HepG2 (cell line): ENCODE results near the gene ZSWIM6. TPM values are rescaled to one million over a fixed set of nuclear protein-coding genes. Genes with fewer than 3 reads are reported as not detected.

Experiments
- ATAC-seq: fragments of 200-7000 bp; cut with Tn5 transposase; 3 replicates; pipeline ENCODE4 v1.9.1; 2020; ENCODE audit warnings: mild to moderate bottlenecking, moderate library complexity
- BruUV-seq: library from RNA; stranded (reverse); fragments of 400-500 nt; replicated peaks from 2 replicates; lab custom pipeline; 2021; lab: Mats Ljungman, UMichigan
- CTCF ChIA-PET: fragments of 300-600 bp; formaldehyde crosslinking; extraction: SDS; loops from one replicate; lab custom pipeline; 2021; ENCODE audit warnings: low total read pairs, inconsistent platforms, low intra/inter-chr PET ratio; lab: Yijun Ruan, JAX
- POLR2A ChIA-PET: fragments of 350-600 bp; sonication (Branson Sonifier 250); formaldehyde crosslinking; loops from one replicate; lab custom pipeline; 2020; ENCODE audit warnings: antibody characterized with exemption, inconsistent platforms; lab: Yijun Ruan, JAX
- DNase-seq: peaks from one replicate; pipeline ENCODE4 v3.0.0-alpha.2; 2015; ENCODE audit warnings: low spot score
- FAIRE-seq: peaks from 3 replicates; lab custom pipeline; 2011; peaks lifted over from hg19 to GRCh38; lab: Jason Lieb, UNC
- H2AFZ ChIP-seq: one replicate; pipeline ENCODE4 v1.6.1; 2011; ENCODE audit warnings: low read length, inconsistent platforms
- H3K27ac ChIP-seq: fragments of 300-600 bp; 3 replicates; pipeline ENCODE4 v1.8.0; 2011; ENCODE audit warnings: mixed run types, mild to moderate bottlenecking, mixed read lengths, low read length, inconsistent platforms; ENCODE audit not compliant: insufficient read depth; ENCODE audit errors: extremely low read length
- H3K27me3 ChIP-seq, 2 experiments: fragments of 200-600 bp in 1 of 2; 2 replicates in 1 of 2; 3 replicates in 1 of 2; pipeline versions ENCODE4 v1.6.0 to v1.8.0; 2011; ENCODE audit warnings: low read length in 2 of 2, mild to moderate bottlenecking in 2 of 2, moderate library complexity in 2 of 2, inconsistent platforms in 1 of 2; ENCODE audit not compliant: insufficient read depth in 2 of 2, control insufficient read depth in 1 of 2
- H3K36me3 ChIP-seq, 2 experiments: fragments of 200-600 bp in 1 of 2; replicated peaks in 1 of 2; 2 replicates in 1 of 2; 3 replicates in 1 of 2; pipeline versions ENCODE4 v1.5.1 to v1.8.0; 2011; ENCODE audit warnings: low read length in 2 of 2, inconsistent platforms in 1 of 2; ENCODE audit not compliant: insufficient read depth in 2 of 2, control insufficient read depth in 1 of 2
- H3K4me1 ChIP-seq: 2 replicates; pipeline ENCODE4 v1.5.1; 2012; ENCODE audit warnings: low read length, inconsistent platforms; ENCODE audit not compliant: insufficient read depth
- H3K4me2 ChIP-seq: 2 replicates; pipeline ENCODE4 v1.6.0; 2011; ENCODE audit warnings: low read depth, low read length, inconsistent platforms
- H3K4me3 ChIP-seq, 3 experiments: fragments of 200-600 bp in 1 of 3; sonication (generic), shearing (Covaris generic) in 1 of 3; replicated peaks in 1 of 3; 2 replicates each; pipeline ENCODE4 v1.5.1; 2011 to 2016; ENCODE audit warnings: low read length in 3 of 3, inconsistent platforms in 2 of 3, low read depth in 2 of 3, mild to moderate bottlenecking in 2 of 3, control low read depth in 1 of 3, mixed read lengths in 1 of 3; ENCODE audit not compliant: insufficient read depth in 1 of 3
- H3K79me2 ChIP-seq: one replicate; pipeline ENCODE4 v1.6.1; 2011; ENCODE audit warnings: low read length, inconsistent platforms; ENCODE audit not compliant: insufficient read depth
- H3K9ac ChIP-seq: 2 replicates; pipeline ENCODE4 v1.6.0; 2011; ENCODE audit warnings: mild to moderate bottlenecking, low read depth, low read length, inconsistent platforms; ENCODE audit not compliant: insufficient read depth
- H3K9me3 ChIP-seq: 2 replicates; pipeline ENCODE4 v1.5.1; 2012; ENCODE audit warnings: mild to moderate bottlenecking, low read length
- H4K20me1 ChIP-seq: 2 replicates; pipeline ENCODE4 v1.6.0; 2011; ENCODE audit warnings: inconsistent platforms, mild to moderate bottlenecking, low read length, moderate library complexity; ENCODE audit not compliant: insufficient read depth
- ARID3A ChIP-seq: IDR thresholded peaks from 2 replicates; pipeline ENCODE4 v1.6.1; 2012; ENCODE audit warnings: low read depth, low read length, improper control_type of control experiment
- BRD4 ChIP-seq: sonication (generic); formaldehyde crosslinking; IDR thresholded peaks from 2 replicates; pipeline ENCODE4 v1.4.0; 2020; ENCODE audit warnings: missing genetic modification reagents
- FOXM1 ChIP-seq: sonication (generic); formaldehyde crosslinking; IDR thresholded peaks from 2 replicates; pipeline ENCODE4 v1.5.0; 2020; ENCODE audit warnings: missing genetic modification reagents
- HCFC1 ChIP-seq: fragments of 150-350 bp; IDR thresholded peaks from 2 replicates; pipeline ENCODE4 v1.6.1; 2014; ENCODE audit warnings: low read depth, low read length
- KDM6A ChIP-seq: IDR thresholded peaks from 2 replicates; pipeline ENCODE4 v1.6.1; 2016; ENCODE audit warnings: low read depth
- NFE2 ChIP-seq: sonication (generic); formaldehyde crosslinking; IDR thresholded peaks from 2 replicates; pipeline ENCODE4 v1.4.0; 2020; ENCODE audit warnings: missing genetic modification reagents
- PAF1 ChIP-seq: IDR thresholded peaks from 2 replicates; pipeline ENCODE4 v1.6.1; 2016; ENCODE audit warnings: missing genetic modification reagents, missing compliant biosample characterization
- PHF21A ChIP-seq: sonication (generic); formaldehyde crosslinking; IDR thresholded peaks from 2 replicates; pipeline ENCODE4 v1.5.0; 2020; ENCODE audit warnings: mild to moderate bottlenecking, missing genetic modification reagents
- RCOR2 ChIP-seq: IDR thresholded peaks from 2 replicates; pipeline ENCODE4 v1.6.1; 2016; ENCODE audit warnings: missing biosample characterization, missing genetic modification reagents
- TCF12 ChIP-seq, 2 experiments: fragments of 450-650 bp in 1 of 2; sonication (generic) in 1 of 2; formaldehyde crosslinking in 1 of 2; IDR thresholded peaks; 2 replicates each; pipeline versions ENCODE4 v1.6.1 to v1.8.0; 2017 to 2022; ENCODE audit warnings: antibody characterized with exemption in 1 of 2, mild to moderate bottlenecking in 1 of 2, missing genetic modification reagents in 1 of 2, moderate library complexity in 1 of 2
- ZKSCAN1 ChIP-seq: fragments of 150-350 bp; IDR thresholded peaks from 2 replicates; pipeline ENCODE4 v1.6.1; 2014; ENCODE audit warnings: low read length
- ZNF136 ChIP-seq: sonication (generic); formaldehyde crosslinking; IDR thresholded peaks from 2 replicates; pipeline ENCODE4 v1.8.1; 2022; ENCODE audit warnings: low read depth, mild to moderate bottlenecking, moderate library complexity, missing genetic modification reagents
- ZNF17 ChIP-seq: sonication (generic); formaldehyde crosslinking; IDR thresholded peaks from 2 replicates; pipeline ENCODE4 v1.5.0; 2020; ENCODE audit warnings: mild to moderate bottlenecking, missing genetic modification reagents
- ZNF260 ChIP-seq: sonication (generic); formaldehyde crosslinking; IDR thresholded peaks from 2 replicates; pipeline ENCODE4 v1.4.0; 2020; ENCODE audit warnings: missing genetic modification reagents, low read depth, mild to moderate bottlenecking, borderline replicate concordance
- ZNF501 ChIP-seq: sonication (generic); formaldehyde crosslinking; IDR thresholded peaks from 2 replicates; pipeline ENCODE4 v1.5.1; 2020; ENCODE audit warnings: mild to moderate bottlenecking, moderate library complexity, missing genetic modification reagents
- ZNF839 ChIP-seq: sonication (generic); formaldehyde crosslinking; IDR thresholded peaks from 2 replicates; pipeline ENCODE4 v1.4.0; 2020; ENCODE audit warnings: missing genetic modification reagents, mild to moderate bottlenecking, borderline replicate concordance
- ZSCAN21 ChIP-seq: sonication (generic); formaldehyde crosslinking; IDR thresholded peaks from 2 replicates; pipeline ENCODE4 v1.8.0; 2022; ENCODE audit warnings: mild to moderate bottlenecking, missing genetic modification reagents, moderate library complexity, borderline replicate concordance
- WGBS: methylation state at CpG from one replicate; pipeline ENCODE4 v1.1.6; 2017; ENCODE audit warnings: low lambda C conversion rate; 5-methylcytosine and 5-hydroxymethylcytosine counted together
- in situ Hi-C: cut with HindIII; loops from 2 replicates; pipeline ENCODE4 v1.10.0; 2017; ENCODE audit warnings: low pct_unique_long_range_greater_than_20kb; ENCODE audit not compliant: extremely low pct_ligation_motif_present
- intact Hi-C: fragments of 100-400 bp; cut with micrococcal nuclease; formaldehyde crosslinking; loops from one replicate; pipeline ENCODE4 v1.10.0; 2022; ENCODE audit not compliant: unreplicated experiment
- polyA plus RNA-seq, 8 experiments: library from polyadenylated mRNA; depleted of rRNA in 3 of 8; stranded (reverse) in 7 of 8; unstranded in 1 of 8; fragments of >200 nt; fragmentation: Illumina TruSeq in 4 of 8; extraction: Trizol in 4 of 8; gene quantifications; 2 replicates each; pipeline versions ENCODE4 v1.2.1 to v1.2.3, GENCODE V29; 2011 to 2016; ENCODE audit warnings: low read depth in 4 of 8, missing spikeins in 1 of 8, mixed read lengths in 1 of 8; ENCODE audit not compliant: insufficient read depth in 1 of 8
- total RNA-seq, 5 experiments: library from RNA; depleted of rRNA; stranded (reverse); fragments of >200 nt; fragmentation: Illumina TruSeq; extraction: Trizol; gene quantifications; 2 replicates each; pipeline ENCODE4 v1.2.3, GENCODE V29; 2016; ENCODE audit warnings: low read depth in 1 of 5
- TF ChIP-seq, protein P1 (sequence below): sonication (generic); formaldehyde crosslinking; IDR thresholded peaks from 2 replicates; pipeline ENCODE4 v1.4.0; 2020; ENCODE audit warnings: low read depth, mild to moderate bottlenecking, missing genetic modification reagents
- TF ChIP-seq, protein P2 (sequence below): sonication (generic); formaldehyde crosslinking; IDR thresholded peaks from 2 replicates; pipeline ENCODE4 v1.9.0; 2022; ENCODE audit warnings: missing genetic modification reagents, mild to moderate bottlenecking, borderline replicate concordance

Gene ZSWIM6
- total and polyA plus RNA-seq, 2 of the 13 experiments (the other 11 are each of a cell fraction or from before 2014, with no cell fraction given), result 0.82 to 1.9 TPM

- no peaks in the 10 kb centered on the region for H4K20me1 ChIP-seq
- POLR2A ChIA-PET, result no interaction called here
Observed at GRCh38 chr5:61394078-61394704, 62.1 kb downstream of the ZSWIM6 start.

More at GRCh38 chr5:61394078-61394704, 62.1 kb downstream of the ZSWIM6 start:
- Histone ChIP-seq H3K9ac (no peak overlapping the region), H3K9me3 (no peaks in the 10 kb centered on the region), H3K27ac (no peak overlapping the region), H3K36me3 (no peaks in the 10 kb centered on the region), H3K4me1 (no peaks in the 10 kb centered on the region), H3K27me3 (no peaks in the 10 kb centered on the region), H3K79me2 (no peaks in the 10 kb centered on the region), H3K4me2 (no peak overlapping the region), H2AFZ (no peak overlapping the region), H3K4me3 (no peak overlapping the region)
- BruUV-seq, result no TSS peak
- FAIRE-seq (no peak), ATAC-seq (no peak), DNase-seq (no peak)
- TF ChIP-seq KDM6A (no peak), RCOR2 (no peak), ZNF136 (CRISPR knock-in tag) (no peak), TCF12 (IDR thresholded peaks at IDR 0.05) (no peak), TCF12 (CRISPR knock-in tag; IDR thresholded peaks at IDR 0.05) (no peak), ZNF17 (no peak), ZNF501 (no peak), NFE2 (CRISPR knock-in tag) (no peak), BRD4 (CRISPR knock-in tag) (no peak), PHF21A (CRISPR knock-in tag) (no peak), ZNF839 (no peak), ARID3A (no peak), FOXM1 (CRISPR knock-in tag) (no peak), ZSCAN21 (no peak), HCFC1 (no peak), ZKSCAN1 (no peak), PAF1 (CRISPR knock-in tag) (no peak), ZNF260 (CRISPR knock-in tag) (no peak)
- TF ChIP-seq, protein P1, sequence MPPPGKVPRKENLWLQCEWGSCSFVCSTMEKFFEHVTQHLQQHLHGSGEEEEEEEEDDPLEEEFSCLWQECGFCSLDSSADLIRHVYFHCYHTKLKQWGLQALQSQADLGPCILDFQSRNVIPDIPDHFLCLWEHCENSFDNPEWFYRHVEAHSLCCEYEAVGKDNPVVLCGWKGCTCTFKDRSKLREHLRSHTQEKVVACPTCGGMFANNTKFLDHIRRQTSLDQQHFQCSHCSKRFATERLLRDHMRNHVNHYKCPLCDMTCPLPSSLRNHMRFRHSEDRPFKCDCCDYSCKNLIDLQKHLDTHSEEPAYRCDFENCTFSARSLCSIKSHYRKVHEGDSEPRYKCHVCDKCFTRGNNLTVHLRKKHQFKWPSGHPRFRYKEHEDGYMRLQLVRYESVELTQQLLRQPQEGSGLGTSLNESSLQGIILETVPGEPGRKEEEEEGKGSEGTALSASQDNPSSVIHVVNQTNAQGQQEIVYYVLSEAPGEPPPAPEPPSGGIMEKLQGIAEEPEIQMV (CRISPR knock-in tag), result no peak
- TF ChIP-seq, protein P2, sequence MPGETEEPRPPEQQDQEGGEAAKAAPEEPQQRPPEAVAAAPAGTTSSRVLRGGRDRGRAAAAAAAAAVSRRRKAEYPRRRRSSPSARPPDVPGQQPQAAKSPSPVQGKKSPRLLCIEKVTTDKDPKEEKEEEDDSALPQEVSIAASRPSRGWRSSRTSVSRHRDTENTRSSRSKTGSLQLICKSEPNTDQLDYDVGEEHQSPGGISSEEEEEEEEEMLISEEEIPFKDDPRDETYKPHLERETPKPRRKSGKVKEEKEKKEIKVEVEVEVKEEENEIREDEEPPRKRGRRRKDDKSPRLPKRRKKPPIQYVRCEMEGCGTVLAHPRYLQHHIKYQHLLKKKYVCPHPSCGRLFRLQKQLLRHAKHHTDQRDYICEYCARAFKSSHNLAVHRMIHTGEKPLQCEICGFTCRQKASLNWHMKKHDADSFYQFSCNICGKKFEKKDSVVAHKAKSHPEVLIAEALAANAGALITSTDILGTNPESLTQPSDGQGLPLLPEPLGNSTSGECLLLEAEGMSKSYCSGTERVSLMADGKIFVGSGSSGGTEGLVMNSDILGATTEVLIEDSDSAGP (CRISPR knock-in tag), result no peak
- intact Hi-C loops, result no loop called here
- WGBS, result no CpG with 5 or more reads among the region's 1 CpG
- CTCF ChIA-PET, result no interaction called here
- in situ Hi-C loops, result no loop called here
